NCI-H2107 (cell line): ENCODE data around the gene CDC42BPB.

Experiments used
- DNase-seq: peaks from one replicate; lab custom pipeline; 2025; lab: John Stamatoyannopoulos, UW

Gene CDC42BPB

GRCh38 chr14:102965971-102966655 is 91.2 kb downstream of the CDC42BPB start:
- DNase-seq: no peak

- DNase-seq: no peak
Observed at GRCh38 chr14:102965282-102965681, 92.1 kb downstream of the CDC42BPB start.

GRCh38 chr14:102964152-102964730 is 93.1 kb downstream of the CDC42BPB start:
- DNase-seq: no peak

- no peak for DNase-seq
Observed at GRCh38 chr14:102962111-102962627, 95.2 kb downstream of the CDC42BPB start.

- DNase-seq: no peak
Observed at GRCh38 chr14:102958461-102958860, 98.9 kb downstream of the CDC42BPB start.

DNA sequence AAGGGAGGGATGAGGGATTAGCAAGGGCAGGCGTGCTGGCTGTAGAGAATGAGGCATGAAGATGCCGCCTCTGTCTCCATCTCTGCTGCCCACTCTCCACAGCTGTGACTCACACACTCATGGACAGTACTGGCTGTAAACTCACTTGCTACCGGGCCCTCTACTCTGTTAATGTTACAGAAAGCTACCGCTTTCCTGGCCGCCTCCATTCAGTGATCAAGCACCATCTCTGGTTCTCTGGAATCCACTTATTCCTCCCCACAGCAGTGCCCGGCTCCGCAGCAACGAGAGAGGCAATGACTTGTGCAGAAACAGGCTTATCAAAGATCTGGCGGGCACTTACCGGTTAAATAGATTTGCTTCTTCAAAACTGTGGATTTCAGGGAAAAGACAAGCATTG is 100.1 kb downstream of the CDC42BPB start:
- DNase-seq: no peak

DNA sequence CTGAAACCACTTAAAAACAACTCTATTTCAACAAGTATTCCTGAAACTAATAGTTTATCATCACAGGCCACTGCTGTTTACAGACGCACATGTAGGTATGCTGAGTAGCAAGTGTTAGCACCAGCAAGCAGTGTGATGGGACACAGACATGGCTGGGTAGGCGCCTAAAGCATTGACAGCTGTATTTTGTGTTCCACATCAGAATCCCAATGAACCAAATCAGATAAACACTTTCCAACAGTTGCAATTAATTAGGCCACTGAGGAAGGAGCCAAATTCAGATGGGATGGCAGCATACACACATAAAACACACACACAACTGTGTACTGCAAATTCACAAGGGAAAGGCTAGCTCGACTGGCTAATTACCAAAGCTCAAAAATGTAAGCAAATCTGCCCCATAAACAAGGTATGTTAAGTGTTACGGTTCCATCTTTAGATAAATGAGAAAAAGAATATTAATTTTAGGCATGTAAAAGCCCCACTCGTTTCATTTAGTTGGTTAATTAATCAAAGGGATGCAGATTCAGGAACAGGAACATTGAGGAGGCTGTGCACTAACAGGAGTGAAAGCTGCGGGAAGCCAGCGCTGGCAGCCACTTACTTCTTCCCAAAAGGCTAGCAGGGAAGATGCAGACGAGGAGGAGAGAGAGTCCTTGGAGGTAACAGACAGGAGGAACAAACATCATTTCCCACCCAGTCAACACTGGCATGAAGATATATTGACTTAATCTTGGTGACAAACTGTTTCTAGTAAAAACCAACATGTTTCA is 101.5 kb downstream of the CDC42BPB start:
- no peak for DNase-seq

DNA sequence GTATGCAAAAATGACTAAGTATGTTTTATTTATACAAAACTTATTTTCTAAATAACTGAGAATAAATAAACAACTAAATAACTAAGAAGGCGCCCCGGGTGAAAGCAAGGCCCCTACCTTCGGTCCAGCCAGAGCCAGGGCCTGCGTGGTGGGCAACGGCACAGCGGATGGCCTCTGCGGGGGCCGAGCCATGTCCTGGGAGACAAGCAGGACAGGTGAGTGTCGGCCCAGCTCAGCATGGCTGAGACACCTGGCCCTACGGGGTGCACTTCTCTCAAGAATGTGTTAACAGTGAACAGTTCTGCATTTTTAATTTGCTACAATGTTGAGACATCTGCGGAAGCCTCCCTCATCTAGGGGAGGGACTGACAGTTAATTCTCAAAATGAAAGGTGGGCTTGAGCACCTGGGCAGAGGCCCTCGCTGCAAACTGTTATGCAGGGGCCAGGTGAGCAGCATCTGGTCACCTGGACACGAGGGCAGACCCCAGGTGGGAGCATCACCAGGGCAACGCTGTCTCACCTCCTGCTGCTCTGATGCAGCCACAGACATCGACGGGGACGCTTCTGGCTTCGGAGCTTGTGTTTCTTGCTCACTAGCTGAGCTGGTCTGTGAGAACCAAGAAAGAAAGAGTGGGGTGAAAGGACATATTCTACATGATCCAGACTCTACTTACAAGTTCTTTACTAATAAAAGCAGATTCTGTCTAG is 103.1 kb downstream of the CDC42BPB start:
- DNase-seq: no peak

DNA sequence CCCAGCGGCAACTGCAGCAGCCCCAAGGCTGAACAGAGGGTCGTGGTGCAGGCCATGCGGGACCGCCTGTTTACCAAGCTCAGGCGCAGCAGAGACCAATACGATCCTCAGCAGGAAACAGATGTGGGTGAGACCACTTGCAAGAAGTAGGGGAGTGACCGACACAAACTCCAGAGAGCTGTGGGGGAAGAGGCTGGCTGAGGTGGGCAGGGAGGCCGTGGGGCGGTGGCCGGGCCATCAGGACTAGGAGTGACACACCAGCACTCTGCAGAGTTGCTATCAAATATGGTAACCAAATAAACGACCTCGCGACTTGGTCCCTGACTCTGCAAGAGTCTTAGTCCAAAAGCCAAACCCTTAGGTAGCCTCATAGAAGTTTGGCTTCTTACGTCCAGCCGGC is 104.2 kb downstream of the CDC42BPB start:
- no peak for DNase-seq

DNA sequence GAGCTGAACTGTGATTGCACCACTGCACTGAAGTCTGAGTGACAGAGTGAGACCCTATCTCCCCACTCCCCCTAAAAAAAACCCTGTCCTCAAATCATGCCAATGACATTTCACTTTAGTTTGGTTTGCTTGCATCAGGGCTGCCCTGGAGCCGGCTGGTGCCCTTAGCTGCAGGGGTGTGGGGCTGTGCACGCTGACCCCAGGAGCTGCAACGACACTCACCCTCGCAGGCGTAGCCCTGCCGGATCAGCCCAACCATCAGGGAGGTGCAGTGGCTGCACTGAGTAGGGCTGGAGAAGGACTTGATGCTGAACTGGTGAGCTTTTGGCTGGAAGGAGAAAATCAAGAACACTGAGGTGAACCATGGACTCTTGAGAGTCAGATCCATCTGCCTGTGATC is 105.1 kb downstream of the CDC42BPB start:
- DNase-seq: no peak

DNA sequence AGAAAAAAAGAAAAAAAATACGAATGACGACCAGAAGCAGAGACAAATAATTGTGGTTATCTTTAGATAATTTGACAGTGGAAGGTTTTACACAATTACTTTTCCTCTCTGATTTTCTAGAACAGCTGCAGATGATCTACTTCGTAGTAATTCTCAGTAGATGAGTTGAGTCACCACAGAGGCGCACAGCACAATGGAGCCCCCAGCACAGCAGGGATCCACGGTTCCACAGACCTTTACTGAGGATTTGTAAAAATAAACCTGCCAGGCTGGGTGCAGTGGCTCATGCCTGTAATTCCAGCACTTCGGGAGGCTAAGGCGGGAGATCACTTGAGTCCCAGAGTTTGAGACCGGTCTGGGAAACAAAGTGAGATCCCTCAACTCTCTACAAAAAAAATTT is 105.5 kb downstream of the CDC42BPB start:
- no peak for DNase-seq

DNA sequence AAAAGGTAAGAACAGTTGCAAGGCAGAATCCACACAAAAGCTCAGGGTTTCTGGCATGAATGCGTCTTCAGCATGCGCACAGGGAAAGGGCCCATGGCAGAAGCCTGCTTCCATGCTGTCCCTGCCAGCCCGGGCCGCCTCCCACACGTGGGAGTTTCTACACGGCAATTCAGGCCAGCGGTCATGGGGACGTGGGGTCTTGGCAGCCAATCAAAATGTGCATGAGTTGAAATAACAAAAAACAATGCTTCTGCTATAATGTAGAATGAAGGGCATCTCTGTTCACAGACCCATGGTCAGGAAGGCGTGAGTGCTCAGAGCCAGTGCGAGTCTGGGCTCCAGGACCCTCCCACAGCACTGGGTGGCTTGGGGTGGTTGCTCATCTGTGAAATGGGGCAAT is 106.3 kb downstream of the CDC42BPB start:
- DNase-seq: no peak

GRCh38 chr14:102949801-102950451 is 107.4 kb downstream of the CDC42BPB start:
- no peak for DNase-seq

GRCh38 chr14:102949062-102949800 is 108.1 kb downstream of the CDC42BPB start:
- DNase-seq: no peak

DNA sequence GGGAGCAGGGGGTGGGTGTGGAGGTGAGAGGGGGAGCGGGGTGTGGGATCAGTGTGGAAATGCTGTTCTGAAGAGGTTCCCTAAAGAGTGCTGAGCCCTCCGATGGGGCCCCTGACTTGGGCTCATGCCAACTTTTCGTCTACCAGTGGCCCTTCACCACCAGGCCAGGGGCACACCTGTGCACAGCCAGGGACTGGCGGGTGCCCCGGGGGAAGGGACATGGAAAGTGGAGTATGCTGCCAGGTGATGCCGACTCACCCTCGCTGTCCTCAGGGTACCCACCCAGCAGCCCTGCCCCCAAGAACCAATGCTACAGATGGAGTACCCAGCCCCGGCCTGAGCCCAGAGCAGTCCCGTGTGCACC is 108.7 kb downstream of the CDC42BPB start:
- no peak for DNase-seq

DNA sequence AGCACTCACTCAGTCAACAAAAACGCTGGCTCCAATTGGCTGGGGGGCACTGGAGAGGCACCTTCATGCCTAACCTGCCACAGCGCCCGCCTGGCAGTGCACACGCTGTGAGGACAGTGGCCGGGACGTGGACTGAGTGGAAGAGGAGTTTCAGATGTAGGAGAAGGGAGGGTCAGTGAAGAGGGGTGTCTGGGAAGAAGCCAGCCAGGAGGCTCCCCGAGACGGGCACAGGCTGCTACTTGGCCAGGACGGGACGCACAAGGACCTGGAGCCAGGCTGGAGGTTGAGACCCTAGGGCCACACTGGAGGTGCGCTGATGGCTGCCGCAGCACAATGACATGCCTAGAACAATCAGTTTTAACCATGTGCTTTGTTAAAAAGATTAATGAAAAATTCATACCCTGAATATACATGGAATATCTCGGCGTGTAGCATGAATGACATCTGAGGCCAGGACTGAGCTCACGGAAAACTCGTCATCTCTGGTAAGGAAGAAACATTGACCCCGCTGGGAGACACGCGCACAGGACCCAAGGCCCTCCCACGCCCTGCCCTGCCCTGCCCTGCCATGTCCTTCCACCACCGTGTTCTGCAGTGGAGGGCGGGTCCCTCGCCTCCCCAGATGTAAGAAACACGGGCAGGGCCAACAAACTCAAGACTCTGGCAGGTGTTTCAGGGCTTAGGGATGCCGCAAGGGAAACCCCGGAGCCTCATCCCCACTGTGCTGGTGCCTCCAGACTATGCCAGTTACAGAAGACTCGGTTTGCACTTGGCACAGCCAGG is 109.8 kb downstream of the CDC42BPB start:
- no peak for DNase-seq

GRCh38 chr14:102945346-102946130 is 111.8 kb downstream of the CDC42BPB start:
- no peak for DNase-seq

- no peak for DNase-seq
Observed at GRCh38 chr14:102944448-102945330, 112.7 kb downstream of the CDC42BPB start.

- DNase-seq: no peak
Observed at GRCh38 chr14:102943979-102944378, 113.4 kb downstream of the CDC42BPB start.
